ENCODE measurements around the gene CERK.

GRCh38 chr22:46744581-46744980 is 6.5 kb upstream of the CERK start:
- TF ChIP-seq, protein P1, sequence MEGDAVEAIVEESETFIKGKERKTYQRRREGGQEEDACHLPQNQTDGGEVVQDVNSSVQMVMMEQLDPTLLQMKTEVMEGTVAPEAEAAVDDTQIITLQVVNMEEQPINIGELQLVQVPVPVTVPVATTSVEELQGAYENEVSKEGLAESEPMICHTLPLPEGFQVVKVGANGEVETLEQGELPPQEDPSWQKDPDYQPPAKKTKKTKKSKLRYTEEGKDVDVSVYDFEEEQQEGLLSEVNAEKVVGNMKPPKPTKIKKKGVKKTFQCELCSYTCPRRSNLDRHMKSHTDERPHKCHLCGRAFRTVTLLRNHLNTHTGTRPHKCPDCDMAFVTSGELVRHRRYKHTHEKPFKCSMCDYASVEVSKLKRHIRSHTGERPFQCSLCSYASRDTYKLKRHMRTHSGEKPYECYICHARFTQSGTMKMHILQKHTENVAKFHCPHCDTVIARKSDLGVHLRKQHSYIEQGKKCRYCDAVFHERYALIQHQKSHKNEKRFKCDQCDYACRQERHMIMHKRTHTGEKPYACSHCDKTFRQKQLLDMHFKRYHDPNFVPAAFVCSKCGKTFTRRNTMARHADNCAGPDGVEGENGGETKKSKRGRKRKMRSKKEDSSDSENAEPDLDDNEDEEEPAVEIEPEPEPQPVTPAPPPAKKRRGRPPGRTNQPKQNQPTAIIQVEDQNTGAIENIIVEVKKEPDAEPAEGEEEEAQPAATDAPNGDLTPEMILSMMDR (IDR thresholded peaks at IDR 0.05): no peak
- no peak for TF ChIP-seq POLR2A (IDR thresholded peaks at IDR 0.05)

All from esophagus squamous epithelium (tissue), 4 donors.